ENCODE measurements around the gene NOL4. TPM values are rescaled to one million over a fixed set of nuclear protein-coding genes. Genes with fewer than 3 reads are reported as not detected.
"Not testable (repeated sequence)": the region's sequence is repeated elsewhere in the genome, so short reads cannot be mapped to it uniquely, and the experiment has no call there.

The NOL4 gene
- total RNA-seq, 1 donor from 2014 or later: not detected

DNA sequence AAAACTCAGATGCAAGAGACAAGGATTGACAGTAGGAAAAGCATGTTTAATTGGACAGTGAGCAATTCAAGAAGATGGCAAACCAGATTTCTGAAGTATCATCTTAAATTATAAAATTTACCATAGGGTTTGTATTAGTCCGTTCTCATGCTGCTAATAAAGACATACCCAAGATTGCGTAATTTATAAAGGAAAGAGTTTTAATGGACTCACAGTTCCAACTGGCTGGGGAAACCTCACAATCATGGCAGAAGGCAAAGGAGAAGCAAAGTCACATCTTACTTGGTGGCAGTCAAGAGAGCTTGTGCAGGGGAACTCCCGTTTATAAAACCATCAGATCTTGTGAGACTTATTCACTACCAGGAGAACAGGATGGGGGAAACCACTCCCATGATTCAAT, 24.0 kb upstream of the NOL4 start:
- intact Hi-C loops (cut with DNase I): no loop called here
- Histone ChIP-seq H3K4me1 (no peaks in the 10 kb centered on the region), H3K27ac (no peak overlapping the region), H3K4me3 (no peak overlapping the region), H3K9me3 (no peaks in the 10 kb centered on the region), H3K27me3 (no peaks in the 10 kb centered on the region), H3K36me3 (no peaks in the 10 kb centered on the region)
- DNase-seq (ENCODE audit: extremely low spot score in 2 of 2): no peak
- no peak for TF ChIP-seq POLR2A (IDR thresholded peaks at IDR 0.05)
- no peak for TF ChIP-seq POLR2AphosphoS5 (IDR thresholded peaks at IDR 0.05; ENCODE audit: insufficient read depth in 1 of 2, low read depth in 1 of 2)
- TF ChIP-seq, protein P1, sequence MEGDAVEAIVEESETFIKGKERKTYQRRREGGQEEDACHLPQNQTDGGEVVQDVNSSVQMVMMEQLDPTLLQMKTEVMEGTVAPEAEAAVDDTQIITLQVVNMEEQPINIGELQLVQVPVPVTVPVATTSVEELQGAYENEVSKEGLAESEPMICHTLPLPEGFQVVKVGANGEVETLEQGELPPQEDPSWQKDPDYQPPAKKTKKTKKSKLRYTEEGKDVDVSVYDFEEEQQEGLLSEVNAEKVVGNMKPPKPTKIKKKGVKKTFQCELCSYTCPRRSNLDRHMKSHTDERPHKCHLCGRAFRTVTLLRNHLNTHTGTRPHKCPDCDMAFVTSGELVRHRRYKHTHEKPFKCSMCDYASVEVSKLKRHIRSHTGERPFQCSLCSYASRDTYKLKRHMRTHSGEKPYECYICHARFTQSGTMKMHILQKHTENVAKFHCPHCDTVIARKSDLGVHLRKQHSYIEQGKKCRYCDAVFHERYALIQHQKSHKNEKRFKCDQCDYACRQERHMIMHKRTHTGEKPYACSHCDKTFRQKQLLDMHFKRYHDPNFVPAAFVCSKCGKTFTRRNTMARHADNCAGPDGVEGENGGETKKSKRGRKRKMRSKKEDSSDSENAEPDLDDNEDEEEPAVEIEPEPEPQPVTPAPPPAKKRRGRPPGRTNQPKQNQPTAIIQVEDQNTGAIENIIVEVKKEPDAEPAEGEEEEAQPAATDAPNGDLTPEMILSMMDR (IDR thresholded peaks at IDR 0.05): no peak

DNA sequence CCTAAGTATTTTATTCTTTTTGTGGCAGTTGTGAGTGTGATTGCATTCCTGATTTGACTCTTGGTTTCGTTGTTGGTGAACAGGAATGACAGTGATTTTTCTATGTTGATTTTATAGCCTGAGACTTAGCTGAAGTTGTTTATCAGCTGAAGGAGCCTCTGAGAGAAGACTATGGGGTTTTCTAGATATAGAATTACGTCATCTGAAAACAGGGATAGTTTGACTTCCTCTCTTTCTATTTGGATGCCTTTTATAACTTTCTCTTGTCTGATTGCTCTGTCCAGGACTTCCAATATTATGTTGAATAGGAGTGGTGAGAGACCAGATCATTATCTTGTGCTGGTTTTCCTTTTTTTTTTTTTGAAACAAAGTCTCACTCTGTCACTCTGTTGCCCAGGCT, 18.0 kb upstream of the NOL4 start:
- intact Hi-C loops (cut with DNase I): no loop called here
- no peaks in the 10 kb centered on the region for H3K4me1 ChIP-seq
- TF ChIP-seq POLR2A (IDR thresholded peaks at IDR 0.05) (no peak), POLR2AphosphoS5 (IDR thresholded peaks at IDR 0.05; ENCODE audit: insufficient read depth in 1 of 2, low read depth in 1 of 2) (no peak)
- TF ChIP-seq, protein P1 (IDR thresholded peaks at IDR 0.05): no peak
- H3K27me3 ChIP-seq: no peaks in the 10 kb centered on the region
- H3K4me3 ChIP-seq: no peak overlapping the region
- no peaks in the 10 kb centered on the region for H3K9me3 ChIP-seq
- H3K27ac ChIP-seq: no peak overlapping the region
- H3K36me3 ChIP-seq: no peaks in the 10 kb centered on the region
- DNase-seq (ENCODE audit: extremely low spot score in 2 of 2): no peak

DNA sequence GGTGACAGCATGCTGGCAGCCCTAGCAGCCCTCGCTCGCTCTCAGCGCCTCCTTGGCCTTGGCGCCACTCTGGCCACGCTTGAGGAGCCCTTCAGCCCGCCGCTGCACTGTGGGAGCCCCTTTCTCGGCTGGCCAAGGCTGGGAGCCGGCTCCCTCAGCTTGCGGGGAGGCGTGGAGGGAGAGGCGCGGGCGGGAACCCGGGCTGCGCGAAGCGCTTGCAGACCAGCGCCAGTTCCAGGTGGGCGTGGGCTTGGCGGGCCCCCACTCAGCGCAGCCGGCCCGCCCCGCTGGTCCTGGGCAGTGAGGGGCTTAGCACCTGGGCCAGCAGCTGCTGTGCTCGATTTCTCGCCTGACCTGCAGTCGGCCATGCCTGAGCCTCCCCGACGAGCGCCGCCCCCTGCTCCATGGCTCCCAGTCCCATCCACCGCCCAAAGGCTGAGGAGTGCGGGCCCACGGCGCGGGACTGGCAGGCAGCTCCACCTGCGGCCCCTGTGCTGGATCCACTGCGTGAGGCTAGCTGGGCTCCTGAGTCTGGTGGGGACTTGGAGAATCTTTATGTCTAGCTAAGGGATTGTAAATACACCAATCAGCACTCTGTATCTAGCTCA, 9.2 kb upstream of the NOL4 start:
- DNase-seq (ENCODE audit: extremely low spot score in 2 of 2); H3K27me3 ChIP-seq; intact Hi-C loops (cut with DNase I): not testable (repeated sequence)

DNA sequence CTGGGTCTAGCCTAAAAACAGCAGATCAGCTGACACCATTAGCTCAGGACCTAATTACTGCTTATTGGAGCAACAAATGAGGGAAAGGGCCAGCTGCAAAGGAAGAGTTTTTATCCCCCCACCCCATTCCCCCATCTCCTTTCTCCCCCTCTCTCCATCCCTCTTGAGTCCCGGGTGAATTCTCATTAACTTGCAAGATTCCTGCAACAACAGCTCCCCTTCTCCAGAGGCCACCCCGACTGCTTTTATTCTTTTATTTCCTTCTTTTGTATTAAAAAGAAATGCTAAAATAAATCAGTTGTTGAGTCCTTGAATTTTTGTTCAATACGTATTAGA, 473 bp upstream of the NOL4 start:
- peaks cover 34% of the 10 kb centered on the region for H3K4me1 ChIP-seq
- H3K9me3 ChIP-seq: no peaks in the 10 kb centered on the region
- H3K27ac ChIP-seq: no peak overlapping the region
- peaks cover 5% of the 10 kb centered on the region for H3K27me3 ChIP-seq
- peak overlapping the region in 1 of 2 donors; percentile 38 for H3K4me3 ChIP-seq
- intact Hi-C loops (cut with DNase I): no loop called here
- no peaks in the 10 kb centered on the region for H3K36me3 ChIP-seq
- TF ChIP-seq, protein P1 (IDR thresholded peaks at IDR 0.05): no peak
- DNase-seq (ENCODE audit: extremely low spot score in 2 of 2): no peak

More for the DNA sequence above, 9.2 kb upstream of the NOL4 start:
- not testable (repeated sequence) for H3K4me3 ChIP-seq, H3K36me3 ChIP-seq, H3K9me3 ChIP-seq, H3K4me1 ChIP-seq, H3K27ac ChIP-seq

DNA sequence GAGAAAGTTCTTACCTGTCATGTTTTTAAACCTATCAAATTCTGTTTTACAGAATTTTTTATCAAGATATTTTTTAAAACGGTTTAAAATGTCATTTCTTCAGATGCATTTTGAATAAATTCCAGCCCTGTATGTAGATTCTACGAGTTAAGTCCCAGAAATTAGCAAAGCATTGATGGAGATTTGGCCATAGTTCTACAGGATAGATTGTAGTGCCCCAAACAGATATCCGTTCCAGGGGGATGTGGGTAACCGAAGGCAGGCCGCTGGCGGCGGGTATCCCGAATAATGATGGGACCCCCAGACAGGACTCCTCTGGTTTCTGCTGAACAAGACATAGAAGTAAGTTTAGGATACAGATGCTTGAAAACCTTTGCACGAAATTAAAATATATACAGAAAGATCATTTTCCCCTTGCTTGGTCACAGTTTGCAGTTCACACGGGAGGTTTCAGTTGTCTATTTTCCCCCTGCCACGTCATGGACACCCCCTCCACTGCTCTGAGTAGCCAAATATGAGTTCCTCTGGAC, 755 bp downstream of the NOL4 start:
- Histone ChIP-seq H3K4me3 (peak overlapping the region; percentile 39 to 45), H3K9me3 (no peaks in the 10 kb centered on the region), H3K27ac (no peak overlapping the region), H3K4me1 (peaks cover 34% of the 10 kb centered on the region), H3K27me3 (peaks cover 5% of the 10 kb centered on the region), H3K36me3 (no peaks in the 10 kb centered on the region)
- no peak for DNase-seq (ENCODE audit: extremely low spot score in 2 of 2)
- TF ChIP-seq POLR2A (IDR thresholded peaks at IDR 0.05) (no peak), POLR2AphosphoS5 (IDR thresholded peaks at IDR 0.05; ENCODE audit: insufficient read depth in 1 of 2, low read depth in 1 of 2) (no peak)
- TF ChIP-seq, protein P1 (IDR thresholded peaks at IDR 0.05): no peak
- intact Hi-C loops (cut with DNase I): no loop called here

All from vagina (tissue), 2 donors.